Common myeloid progenitor, CD34-positive (primary cell): ENCODE data around the gene SLC25A39.

Experiments
- CTCF ChIA-PET: fragments of 350-600 bp; sonication (Branson Sonifier 250); formaldehyde crosslinking; loops from one replicate; lab custom pipeline; 2021; ENCODE audit warnings: antibody characterized with exemption; lab: Charles Lee
- POLR2A ChIA-PET: fragments of 350-600 bp; sonication (Branson Sonifier 250); formaldehyde crosslinking; loops from one replicate; lab custom pipeline; 2021; ENCODE audit warnings: antibody characterized with exemption; lab: Charles Lee
- DNase-seq, 3 donors: peaks; one replicate each; pipeline versions ENCODE4 v3.0.0 to v3.0.0-alpha.2; 2013
- H3K27ac ChIP-seq, 2 experiments: 1 replicate in 1 of 2; 2 replicates in 1 of 2; pipeline ENCODE4 v1.7.0; 2013; ENCODE audit warnings: inconsistent platforms in 2 of 2, low read length in 2 of 2, mild to moderate bottlenecking in 2 of 2, low read depth in 1 of 2, moderate library complexity in 1 of 2; ENCODE audit not compliant: severe bottlenecking in 2 of 2, insufficient read depth in 1 of 2, poor library complexity in 1 of 2
- H3K27me3 ChIP-seq, 5 experiments: replicated peaks in 2 of 5; 1 replicate in 3 of 5; 2 replicates in 2 of 5; pipeline versions ENCODE4 v1.6.1 to v1.7.0; 2013; ENCODE audit warnings: low read length in 4 of 5, mild to moderate bottlenecking in 2 of 5, moderate library complexity in 2 of 5, inconsistent platforms in 1 of 5; ENCODE audit not compliant: insufficient read depth in 5 of 5, control insufficient read depth in 4 of 5
- H3K36me3 ChIP-seq, 4 experiments: 1 replicate in 2 of 4; 2 replicates in 2 of 4; pipeline versions ENCODE4 v1.6.1 to v1.7.0; 2013; ENCODE audit warnings: low read length in 3 of 4, control low read depth in 1 of 4, mild to moderate bottlenecking in 1 of 4; ENCODE audit not compliant: control insufficient read depth in 4 of 4, insufficient read depth in 4 of 4
- H3K4me1 ChIP-seq, 4 experiments: 1 replicate in 3 of 4; 2 replicates in 1 of 4; pipeline versions ENCODE4 v1.6.1 to v1.7.1; 2013; ENCODE audit warnings: low read length in 3 of 4, mild to moderate bottlenecking in 3 of 4, control low read depth in 1 of 4, inconsistent platforms in 1 of 4, moderate library complexity in 1 of 4; ENCODE audit not compliant: control insufficient read depth in 4 of 4, insufficient read depth in 4 of 4; ENCODE audit errors: control extremely low read depth in 1 of 4
- H3K4me3 ChIP-seq, 7 experiments: 1 replicate in 4 of 7; 2 replicates in 3 of 7; pipeline versions ENCODE4 v1.5.1 to v1.7.0; 2013; ENCODE audit warnings: mild to moderate bottlenecking in 7 of 7, low read length in 6 of 7, moderate library complexity in 6 of 7, inconsistent platforms in 2 of 7, low read depth in 2 of 7, control low read depth in 1 of 7; ENCODE audit not compliant: insufficient read depth in 4 of 7, control insufficient read depth in 1 of 7; ENCODE audit errors: extremely low read depth in 1 of 7
- H3K9me3 ChIP-seq, 5 experiments: 1 replicate in 4 of 5; 2 replicates in 1 of 5; pipeline versions ENCODE4 v1.6.1 to v1.7.1; 2013; ENCODE audit warnings: low read length in 4 of 5, mild to moderate bottlenecking in 2 of 5, inconsistent platforms in 1 of 5, low read depth in 1 of 5, moderate library complexity in 1 of 5; ENCODE audit not compliant: control insufficient read depth in 4 of 5, insufficient read depth in 2 of 5; ENCODE audit errors: control extremely low read depth in 1 of 5
- WGBS: methylation state at CpG from one replicate; pipeline ENCODE4 v1.1.5; 2013; ENCODE audit not compliant: insufficient coverage; 5-methylcytosine and 5-hydroxymethylcytosine counted together

The SLC25A39 gene

GRCh38 chr17:44321246-44322120, 3.1 kb downstream of the SLC25A39 start:
- H3K36me3 ChIP-seq: peaks cover 0 to 35% (median 25%) of the 10 kb centered on the region in 4 experiments
- POLR2A ChIA-PET: no interaction called here
- WGBS: 98% methylated on average over 15 of the region's 21 CpGs
- H3K27ac ChIP-seq: no peak overlapping the region
- H3K9me3 ChIP-seq: no peaks in the 10 kb centered on the region
- CTCF ChIA-PET: interaction anchor here (1.6 to 2.1 kb wide), 3 partner anchors 10 to 111 kb away, joined by 4 to 8 read pairs (median 8); no protein-coding TSS in a partner anchor
- no peak for DNase-seq
- H3K4me1 ChIP-seq: peaks cover 0 to 29% (median 25%) of the 10 kb centered on the region in 4 experiments
- peaks cover 5 to 22% (median 13%) of the 10 kb centered on the region in 5 experiments for H3K27me3 ChIP-seq
- no peak overlapping the region for H3K4me3 ChIP-seq

DNA sequence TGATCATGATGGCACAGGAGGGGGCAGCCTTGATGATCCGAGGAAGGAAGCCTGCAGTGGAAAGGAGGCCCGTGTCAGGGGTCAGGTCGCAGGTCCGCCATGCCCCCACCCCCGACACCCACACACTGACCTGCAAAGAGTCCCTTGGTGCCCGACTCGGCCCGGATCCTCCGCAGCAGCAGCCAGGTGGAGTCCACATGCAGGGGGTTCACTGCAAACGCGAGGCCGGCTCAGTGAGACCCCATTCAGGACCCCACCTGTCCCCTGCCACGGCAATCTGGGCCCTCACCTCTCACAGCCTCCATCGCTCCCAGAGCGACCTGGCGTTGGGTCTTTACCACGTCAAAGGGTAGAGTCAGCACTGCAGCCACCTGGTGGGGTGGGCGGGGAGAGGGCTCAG, 4.6 kb downstream of the SLC25A39 start:
- 98% methylated on average over 14 of the region's 18 CpGs for WGBS
- H3K27ac ChIP-seq: no peak overlapping the region
- ChIA-PET POLR2A (no interaction called here), CTCF (interaction anchor here (1.0 to 2.1 kb wide), 4 partner anchors 10 to 214 kb away, joined by 3 to 8 read pairs (median 6); no protein-coding TSS in a partner anchor)
- H3K36me3 ChIP-seq: peaks cover 0 to 35% (median 25%) of the 10 kb centered on the region in 4 experiments
- peaks cover 0 to 22% (median 16%) of the 10 kb centered on the region in 4 experiments for H3K4me1 ChIP-seq
- DNase-seq: no peak
- peaks cover 9 to 34% (median 24%) of the 10 kb centered on the region in 5 experiments for H3K27me3 ChIP-seq
- H3K4me3 ChIP-seq: no peak overlapping the region
- H3K9me3 ChIP-seq: no peaks in the 10 kb centered on the region

DNA sequence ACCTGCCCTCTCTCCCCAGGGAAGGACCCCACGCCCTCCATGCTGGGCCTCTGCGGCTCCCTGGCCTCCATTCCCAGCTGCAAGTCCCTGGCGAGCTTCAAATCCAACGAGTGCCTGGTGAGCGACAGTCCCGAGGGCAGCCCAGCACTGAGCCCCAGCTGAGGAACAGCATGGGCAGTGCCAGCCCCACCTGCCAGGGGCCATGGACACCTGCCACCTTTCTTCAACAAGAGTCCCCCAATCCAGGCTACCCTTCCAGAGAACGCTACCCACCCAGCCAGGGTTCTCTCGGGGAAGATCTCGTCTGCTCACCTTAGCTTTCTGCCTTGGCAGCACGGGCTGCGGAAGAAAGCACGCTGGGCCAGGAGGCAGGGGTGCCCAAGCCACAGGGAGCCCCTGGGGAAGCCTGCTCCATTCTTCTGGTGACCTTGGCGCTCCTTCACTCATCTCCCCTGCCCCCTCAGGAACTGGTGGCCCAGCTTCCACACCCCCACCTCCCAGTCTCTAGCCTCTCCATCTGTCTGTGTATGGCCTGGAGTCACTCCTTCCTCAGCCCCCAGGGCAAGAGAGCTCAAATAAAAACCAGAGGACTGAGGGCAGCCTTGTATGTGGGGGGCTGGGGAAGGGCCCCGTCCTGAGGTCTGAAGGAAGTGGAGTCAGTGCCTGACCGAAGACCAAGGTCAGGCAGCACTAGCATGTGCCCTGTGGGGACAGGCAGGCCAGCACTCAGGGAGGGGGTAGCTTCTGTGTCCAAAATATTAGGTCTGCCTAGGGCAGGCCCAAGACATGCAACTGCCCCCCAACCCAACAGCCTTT, 6.3 kb downstream of the SLC25A39 start:
- CTCF ChIA-PET: interaction anchor here (1.0 to 1.2 kb wide), 3 partner anchors 12 to 108 kb away, joined by 3 read pairs; no protein-coding TSS in a partner anchor
- H3K36me3 ChIP-seq: peaks cover 0 to 35% (median 25%) of the 10 kb centered on the region in 4 experiments
- no peak for DNase-seq
- H3K9me3 ChIP-seq: no peaks in the 10 kb centered on the region
- H3K4me1 ChIP-seq: peaks cover 0 to 12% (median 5%) of the 10 kb centered on the region in 4 experiments
- no peak overlapping the region for H3K4me3 ChIP-seq
- POLR2A ChIA-PET: interaction anchor here (0.6 kb wide), 1 partner anchor 1243 kb away, joined by 3 read pairs; no protein-coding TSS in a partner anchor
- H3K27ac ChIP-seq: no peak overlapping the region
- H3K27me3 ChIP-seq: peaks cover 9 to 49% (median 31%) of the 10 kb centered on the region in 5 experiments
- WGBS: 86% methylated on average over 13 of the region's 15 CpGs

DNA sequence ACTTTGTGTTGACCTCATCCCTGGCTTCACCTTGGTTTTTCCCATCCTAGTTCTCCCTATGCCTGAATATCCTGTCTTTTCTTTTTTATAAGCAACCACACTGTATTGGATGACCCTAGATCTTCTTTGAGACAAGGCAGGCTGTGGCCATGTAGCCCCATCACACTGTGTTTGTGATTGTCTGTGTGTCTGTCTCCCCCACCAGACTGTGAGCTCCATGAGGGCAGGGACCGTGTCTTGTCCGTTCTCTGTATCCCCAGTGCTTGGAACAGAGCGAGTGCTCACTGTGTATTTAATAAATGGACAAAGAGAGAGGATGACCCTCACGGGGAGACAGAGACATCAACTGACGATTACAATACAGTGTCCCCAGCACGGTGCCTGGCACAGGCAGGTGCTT, 7.1 kb downstream of the SLC25A39 start:
- WGBS: 96% methylated on average over 6 of the region's 6 CpGs
- no peak overlapping the region for H3K27ac ChIP-seq
- H3K27me3 ChIP-seq: peaks cover 9 to 53% (median 31%) of the 10 kb centered on the region in 5 experiments
- H3K4me3 ChIP-seq: no peak overlapping the region
- ChIA-PET CTCF (interaction anchor here (0.8 to 1.6 kb wide), 4 partner anchors 13 to 107 kb away, joined by 3 to 5 read pairs (median 3); partner anchors contain the start of gene GRN), POLR2A (no interaction called here)
- no peaks in the 10 kb centered on the region for H3K9me3 ChIP-seq
- peaks cover 0 to 33% (median 24%) of the 10 kb centered on the region in 4 experiments for H3K36me3 ChIP-seq
- DNase-seq: no peak
- peaks cover 0 to 12% (median 5%) of the 10 kb centered on the region in 4 experiments for H3K4me1 ChIP-seq

GRCh38 chr17:44315760-44316731, 8.6 kb downstream of the SLC25A39 start:
- Histone ChIP-seq H3K36me3 (peaks cover 0 to 18% (median 13%) of the 10 kb centered on the region in 4 experiments), H3K27me3 (peaks cover 9 to 53% (median 31%) of the 10 kb centered on the region in 5 experiments), H3K4me1 (peaks cover 0 to 12% (median 5%) of the 10 kb centered on the region in 4 experiments), H3K27ac (no peak overlapping the region), H3K9me3 (no peaks in the 10 kb centered on the region), H3K4me3 (peak overlapping the region in 2 of 7 experiments; percentile 26 to 76)
- peak in 2 of 3 donors; percentile 23 to 24 for DNase-seq
- ChIA-PET POLR2A (interaction anchor here (0.6 to 1.1 kb wide), 2 partner anchors 95 to 98 kb away, joined by 3 read pairs; no protein-coding TSS in a partner anchor), CTCF (interaction anchor here (0.6 to 1.6 kb wide), 5 partner anchors 30 to 108 kb away, joined by 3 to 5 read pairs (median 3); partner anchors contain the start of gene GRN)
- 7% methylated on average over 36 of the region's 38 CpGs for WGBS
